ENCODE data around the gene STAT2. TPM values are rescaled to one million over a fixed set of nuclear protein-coding genes. Genes with fewer than 3 reads are reported as not detected.

STAT2 gene
- total and polyA plus RNA-seq, 9 of the 15 experiments (the other 6 are each of a cell fraction or from before 2014, with no cell fraction given), result 15.5 to 46.9 (median 40.1) TPM

DNA sequence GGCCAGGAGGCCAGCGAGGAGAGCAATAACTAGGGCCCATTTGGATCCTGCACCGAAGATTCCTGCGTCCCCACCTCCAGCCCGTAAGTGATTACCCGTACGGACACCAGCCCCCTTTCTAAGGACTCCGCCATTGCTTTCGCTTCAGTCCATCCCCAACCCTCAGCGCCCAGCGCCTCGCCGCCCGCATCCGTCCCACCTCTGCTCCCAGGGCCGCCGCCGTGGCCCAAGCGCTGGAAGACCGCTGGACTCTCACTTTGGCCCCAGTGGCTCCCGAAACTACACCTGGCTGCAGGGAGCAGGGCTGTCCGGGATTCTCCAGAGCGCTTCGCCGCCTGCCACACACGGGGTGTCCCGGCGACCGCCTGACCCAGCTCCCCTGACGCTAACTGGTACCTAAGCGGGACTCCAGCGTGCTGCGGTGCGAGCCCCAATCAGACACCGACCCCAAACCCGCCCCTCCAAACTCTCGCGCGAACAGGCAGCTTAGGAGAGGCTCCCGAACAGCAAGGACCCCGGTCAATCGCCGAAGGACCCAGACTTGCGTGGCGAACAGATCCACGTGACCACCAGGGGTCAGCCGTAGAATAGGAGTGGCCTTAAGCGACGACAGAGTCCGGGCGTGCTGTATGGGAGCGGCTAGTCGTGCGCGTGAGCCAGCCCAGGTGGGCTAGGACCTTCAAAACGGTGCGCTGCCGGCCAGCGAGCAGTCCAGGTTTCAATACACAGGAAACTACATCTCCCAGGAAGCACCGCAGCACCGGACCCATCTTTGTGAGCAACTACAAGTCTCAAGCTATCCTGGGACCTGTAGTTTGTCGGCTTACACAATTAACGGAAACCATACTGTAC, 44.1 kb downstream of the STAT2 start, which contains the start of gene CNPY2 (continued):
- TF ChIP-seq ZBTB2 (IDR thresholded peaks at IDR 0.05) (0 out of 2 replicates have a peak, but pooled peaks have one; percentile 19), SRSF1 (IDR thresholded peaks at IDR 0.05; ENCODE audit: low read depth, low read length) (no peak), CTBP1 (IDR thresholded peaks at IDR 0.05; ENCODE audit: borderline replicate concordance) (peak; percentile 92), MITF (IDR thresholded peaks at IDR 0.05) (peak; percentile 72; the same call in 1 of the 2 replicates), OTX1 (CRISPR knock-in tag; IDR thresholded peaks at IDR 0.05) (no peak; the same call in 1 of the 2 replicates), ZNF695 (CRISPR knock-in tag; IDR thresholded peaks at IDR 0.05) (no peak), ARID2 (IDR thresholded peaks at IDR 0.05) (no peak), ZNF707 (CRISPR knock-in tag; conservative IDR thresholded peaks at IDR 0.05) (no peak), TCF3 (CRISPR knock-in tag; IDR thresholded peaks at IDR 0.05) (no peak; the same call in 1 of the 2 replicates), ZFP30 (CRISPR knock-in tag; IDR thresholded peaks at IDR 0.05; ENCODE audit: borderline replicate concordance) (no peak), ZNF263 (CRISPR knock-in tag; IDR thresholded peaks at IDR 0.05; ENCODE audit: borderline replicate concordance) (no peak), SRF (CRISPR knock-in tag; IDR thresholded peaks at IDR 0.05) (peak in 1 of 2 experiments; percentile 56; a peak in 2 of 4 replicates), MEF2A (IDR thresholded peaks at IDR 0.05; ENCODE audit: control insufficient read depth, low read depth, low read length) (no peak), ZNF146 (CRISPR knock-in tag; IDR thresholded peaks at IDR 0.05; ENCODE audit: unreplicated experiment) (no peak), BRF2 (IDR thresholded peaks at IDR 0.05; ENCODE audit: borderline replicate concordance, insufficient read depth, insufficient read length) (no peak), PTBP1 (IDR thresholded peaks at IDR 0.05; ENCODE audit: low read depth, low read length) (no peak), BHLHE40 (IDR thresholded peaks at IDR 0.05; ENCODE audit: low read length) (peak; percentile 95)
- TF ChIP-seq, protein P1, sequence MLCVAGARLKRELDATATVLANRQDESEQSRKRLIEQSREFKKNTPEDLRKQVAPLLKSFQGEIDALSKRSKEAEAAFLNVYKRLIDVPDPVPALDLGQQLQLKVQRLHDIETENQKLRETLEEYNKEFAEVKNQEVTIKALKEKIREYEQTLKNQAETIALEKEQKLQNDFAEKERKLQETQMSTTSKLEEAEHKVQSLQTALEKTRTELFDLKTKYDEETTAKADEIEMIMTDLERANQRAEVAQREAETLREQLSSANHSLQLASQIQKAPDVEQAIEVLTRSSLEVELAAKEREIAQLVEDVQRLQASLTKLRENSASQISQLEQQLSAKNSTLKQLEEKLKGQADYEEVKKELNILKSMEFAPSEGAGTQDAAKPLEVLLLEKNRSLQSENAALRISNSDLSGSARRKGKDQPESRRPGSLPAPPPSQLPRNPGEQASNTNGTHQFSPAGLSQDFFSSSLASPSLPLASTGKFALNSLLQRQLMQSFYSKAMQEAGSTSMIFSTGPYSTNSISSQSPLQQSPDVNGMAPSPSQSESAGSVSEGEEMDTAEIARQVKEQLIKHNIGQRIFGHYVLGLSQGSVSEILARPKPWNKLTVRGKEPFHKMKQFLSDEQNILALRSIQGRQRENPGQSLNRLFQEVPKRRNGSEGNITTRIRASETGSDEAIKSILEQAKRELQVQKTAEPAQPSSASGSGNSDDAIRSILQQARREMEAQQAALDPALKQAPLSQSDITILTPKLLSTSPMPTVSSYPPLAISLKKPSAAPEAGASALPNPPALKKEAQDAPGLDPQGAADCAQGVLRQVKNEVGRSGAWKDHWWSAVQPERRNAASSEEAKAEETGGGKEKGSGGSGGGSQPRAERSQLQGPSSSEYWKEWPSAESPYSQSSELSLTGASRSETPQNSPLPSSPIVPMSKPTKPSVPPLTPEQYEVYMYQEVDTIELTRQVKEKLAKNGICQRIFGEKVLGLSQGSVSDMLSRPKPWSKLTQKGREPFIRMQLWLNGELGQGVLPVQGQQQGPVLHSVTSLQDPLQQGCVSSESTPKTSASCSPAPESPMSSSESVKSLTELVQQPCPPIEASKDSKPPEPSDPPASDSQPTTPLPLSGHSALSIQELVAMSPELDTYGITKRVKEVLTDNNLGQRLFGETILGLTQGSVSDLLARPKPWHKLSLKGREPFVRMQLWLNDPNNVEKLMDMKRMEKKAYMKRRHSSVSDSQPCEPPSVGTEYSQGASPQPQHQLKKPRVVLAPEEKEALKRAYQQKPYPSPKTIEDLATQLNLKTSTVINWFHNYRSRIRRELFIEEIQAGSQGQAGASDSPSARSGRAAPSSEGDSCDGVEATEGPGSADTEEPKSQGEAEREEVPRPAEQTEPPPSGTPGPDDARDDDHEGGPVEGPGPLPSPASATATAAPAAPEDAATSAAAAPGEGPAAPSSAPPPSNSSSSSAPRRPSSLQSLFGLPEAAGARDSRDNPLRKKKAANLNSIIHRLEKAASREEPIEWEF (CRISPR knock-in tag; IDR thresholded peaks at IDR 0.05), result no peak

Measured in K562 (cell line).